ENCODE data around the gene SRM.

- TF ChIP-seq REST (IDR thresholded peaks at IDR 0.05; ENCODE audit: insufficient read depth in 1 of 2, low read depth in 2 of 2, low read length in 1 of 2), result no peak
- TF ChIP-seq TCF7L2 (IDR thresholded peaks at IDR 0.05; ENCODE audit: low read depth, low read length), result no peak
Observed at GRCh38 chr1:11109047-11109760, 49.4 kb upstream of the SRM start.
